ENCODE data around the gene SIRT2.

GRCh38 chr19:38851622-38852230 is 47.7 kb downstream of the SIRT2 start:
- TF ChIP-seq CTCF (IDR thresholded peaks at IDR 0.05) (no peak), POLR2A (IDR thresholded peaks at IDR 0.05) (peak; percentile 21 to 67)
